Kidney (tissue), 14 donors: ENCODE results near the gene NCOA1. TPM values are rescaled to one million over a fixed set of nuclear protein-coding genes. Genes with fewer than 3 reads are reported as not detected.

ENCODE experiments used
- DNase-seq, 5 donors: peaks; one replicate each; pipeline ENCODE4 v3.0.0-alpha.2; 2013 to 2020
- FAIRE-seq: peaks from 2 replicates; lab custom pipeline; 2012; peaks lifted over from hg19 to GRCh38; lab: Jason Lieb, UNC
- H3K27ac ChIP-seq, 2 donors: one replicate each; pipeline ENCODE4 v1.7.0; 2013; ENCODE audit warnings: low read depth in 2 of 2, low read length in 2 of 2, inconsistent platforms in 1 of 2
- H3K27me3 ChIP-seq: one replicate; pipeline ENCODE4 v1.7.1; 2013; ENCODE audit warnings: low read length, inconsistent platforms; ENCODE audit not compliant: control insufficient read depth, insufficient read depth
- H3K36me3 ChIP-seq, 3 donors: one replicate each; pipeline versions ENCODE4 v1.7.0 to v1.7.1; 2013; ENCODE audit warnings: low read length in 3 of 3, control low read depth in 1 of 3, inconsistent platforms in 1 of 3; ENCODE audit not compliant: insufficient read depth in 3 of 3, control insufficient read depth in 2 of 3
- H3K4me1 ChIP-seq, 3 donors: one replicate each; pipeline versions ENCODE4 v1.7.0 to v1.7.1; 2013; ENCODE audit warnings: low read length in 3 of 3, inconsistent platforms in 1 of 3, low read depth in 1 of 3; ENCODE audit not compliant: control insufficient read depth in 2 of 3, insufficient read depth in 2 of 3
- H3K4me3 ChIP-seq, 3 donors: one replicate each; pipeline versions ENCODE4 v1.7.0 to v1.8.1; 2013; ENCODE audit warnings: low read length in 3 of 3, control low read depth in 1 of 3, inconsistent platforms in 1 of 3
- H3K9ac ChIP-seq, 3 donors: one replicate each; pipeline versions ENCODE4 v1.7.0 to v1.7.1; 2013; ENCODE audit warnings: low read length in 3 of 3, control low read depth in 1 of 3, inconsistent platforms in 1 of 3
- H3K9me3 ChIP-seq, 3 donors: one replicate each; pipeline versions ENCODE4 v1.7.0 to v1.7.1; 2013; ENCODE audit warnings: low read length in 3 of 3, control low read depth in 1 of 3, inconsistent platforms in 1 of 3; ENCODE audit not compliant: control insufficient read depth in 2 of 3, insufficient read depth in 1 of 3
- intact Hi-C: fragments of 100-400 bp; cut with DNase I; formaldehyde crosslinking; loops from one replicate; pipeline ENCODE4 v1.11.1; 2022
- polyA plus RNA-seq: library from polyadenylated mRNA; stranded (reverse); fragments of 350-450 nt; fragmentation: Illumina TruSeq; extraction: RNeasy Lipid Tissue Mini Kit (QIAGEN cat#74804); gene quantifications from one replicate; pipeline ENCODE4 v1.2.3, GENCODE V29; 2014; ENCODE audit warnings: low read depth, low replicate concordance; ENCODE audit not compliant: insufficient read depth
- total RNA-seq: library from RNA; stranded (reverse); fragmentation: NEBNext Ultra II Directional; extraction: Animal tissue kit (Norgen Biotek cat#: 25700); gene quantifications from one replicate; pipeline ENCODE4 v1.2.1, GENCODE V29; 2021
- TF ChIP-seq, protein P1 (sequence below): IDR thresholded peaks from 3 replicates; pipeline ENCODE4 v1.5.1; 2012; ENCODE audit warnings: mild to moderate bottlenecking, moderate library complexity, borderline replicate concordance; ENCODE audit not compliant: insufficient read depth; ENCODE audit errors: extremely low read depth
- donor health status: control.
- donor health status: control.
- donor health status: control.
- donor health status: control.
- donor health status: control.
- donor health status: DM: yes; HTN: yes; CAD: no.
- donor health status: Normal renal cell carcinoma (clear cell type).

Gene NCOA1
- total and polyA plus RNA-seq, 2 donors from 2014 or later, result 11.6 to 41.5 TPM

DNA sequence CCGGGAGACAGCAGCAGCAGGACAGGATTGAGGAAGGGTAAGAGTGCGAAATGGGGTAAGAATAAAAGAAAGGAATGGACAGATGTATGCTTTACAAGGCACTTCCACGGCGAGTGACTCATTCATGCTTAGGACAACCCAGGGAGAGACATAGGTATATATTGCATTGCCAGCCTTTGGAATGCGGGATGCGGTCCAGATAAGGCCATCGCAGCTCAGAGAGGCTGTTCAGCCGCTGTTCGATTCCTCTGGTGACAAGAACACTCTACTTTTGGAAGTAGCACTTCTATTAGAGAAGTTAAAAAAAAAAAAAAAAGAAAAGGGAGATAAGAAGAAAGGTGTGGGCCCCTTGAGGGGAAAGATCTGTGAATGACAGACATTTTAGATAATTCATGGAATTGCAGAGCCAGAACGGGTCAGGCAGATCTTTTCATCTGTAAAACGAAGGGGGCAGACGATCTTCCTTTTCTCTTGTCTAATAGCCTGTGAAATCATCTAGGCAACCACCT, 819 bp upstream of the NCOA1 start:
- intact Hi-C loops, result no loop called here
- H3K4me1 ChIP-seq, result peaks cover 4 to 16% (median 14%) of the 10 kb centered on the region in 3 donors
- DNase-seq, result peak in 4 of 5 donors; percentile 8 to 45 (median 20)

DNA sequence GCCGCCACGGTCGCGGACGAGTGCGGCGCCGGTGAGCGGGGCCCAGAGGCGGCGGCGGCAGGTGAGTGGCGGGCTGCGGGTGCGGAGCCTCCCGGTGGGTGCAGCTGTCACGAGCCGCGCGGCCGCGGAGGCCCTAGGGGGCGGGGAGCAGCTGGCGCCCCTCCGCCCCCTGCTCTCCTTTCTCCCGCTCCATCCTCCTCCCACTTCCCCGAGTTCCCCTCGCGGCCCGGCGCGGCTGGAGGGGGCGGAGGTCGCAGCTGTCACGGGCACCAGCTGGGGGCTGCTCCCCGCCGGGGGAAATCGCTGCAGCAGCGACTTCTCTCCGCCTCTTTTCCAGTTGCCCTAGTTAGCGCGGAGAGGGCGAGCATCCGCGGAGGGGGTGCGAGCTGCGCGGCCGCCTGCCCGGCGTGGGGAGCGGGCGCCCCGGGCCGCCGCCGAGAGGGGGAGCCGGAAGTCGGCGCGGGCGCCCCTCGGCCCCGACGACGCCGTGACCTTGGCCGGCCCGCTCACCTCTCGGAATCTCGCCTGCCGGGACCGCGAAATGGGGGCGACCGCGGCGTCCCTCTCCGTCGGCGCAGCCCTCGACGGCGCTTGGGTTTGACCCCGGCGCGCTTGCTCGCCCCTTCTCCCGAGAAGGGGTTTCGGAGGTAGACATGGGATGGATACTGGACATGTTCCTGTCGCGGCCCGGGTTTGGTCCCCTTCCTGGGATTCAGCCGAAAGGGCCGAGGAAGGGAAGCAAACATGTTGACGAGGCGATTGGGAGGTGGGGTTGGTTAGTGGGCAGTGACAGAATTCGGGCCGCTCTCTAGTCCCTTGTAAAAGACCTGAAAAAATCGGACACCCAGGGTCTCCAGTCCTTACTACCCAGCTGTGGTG, 727 bp downstream of the NCOA1 start:
- peaks cover 4 to 16% (median 14%) of the 10 kb centered on the region in 3 donors for H3K4me1 ChIP-seq

More for the DNA sequence above, 819 bp upstream of the NCOA1 start:
- Histone ChIP-seq H3K9me3 (no peaks in the 10 kb centered on the region), H3K27me3 (no peaks in the 10 kb centered on the region), H3K36me3 (no peaks in the 10 kb centered on the region), H3K27ac (peak overlapping the region; percentile 76 to 81), H3K4me3 (peak overlapping the region; percentile 45 to 65 (median 64)), H3K9ac (peak overlapping the region in 2 of 3 donors; percentile 30 to 70)
- FAIRE-seq, result no peak
- TF ChIP-seq, protein P1, sequence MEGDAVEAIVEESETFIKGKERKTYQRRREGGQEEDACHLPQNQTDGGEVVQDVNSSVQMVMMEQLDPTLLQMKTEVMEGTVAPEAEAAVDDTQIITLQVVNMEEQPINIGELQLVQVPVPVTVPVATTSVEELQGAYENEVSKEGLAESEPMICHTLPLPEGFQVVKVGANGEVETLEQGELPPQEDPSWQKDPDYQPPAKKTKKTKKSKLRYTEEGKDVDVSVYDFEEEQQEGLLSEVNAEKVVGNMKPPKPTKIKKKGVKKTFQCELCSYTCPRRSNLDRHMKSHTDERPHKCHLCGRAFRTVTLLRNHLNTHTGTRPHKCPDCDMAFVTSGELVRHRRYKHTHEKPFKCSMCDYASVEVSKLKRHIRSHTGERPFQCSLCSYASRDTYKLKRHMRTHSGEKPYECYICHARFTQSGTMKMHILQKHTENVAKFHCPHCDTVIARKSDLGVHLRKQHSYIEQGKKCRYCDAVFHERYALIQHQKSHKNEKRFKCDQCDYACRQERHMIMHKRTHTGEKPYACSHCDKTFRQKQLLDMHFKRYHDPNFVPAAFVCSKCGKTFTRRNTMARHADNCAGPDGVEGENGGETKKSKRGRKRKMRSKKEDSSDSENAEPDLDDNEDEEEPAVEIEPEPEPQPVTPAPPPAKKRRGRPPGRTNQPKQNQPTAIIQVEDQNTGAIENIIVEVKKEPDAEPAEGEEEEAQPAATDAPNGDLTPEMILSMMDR, result no peak

DNA sequence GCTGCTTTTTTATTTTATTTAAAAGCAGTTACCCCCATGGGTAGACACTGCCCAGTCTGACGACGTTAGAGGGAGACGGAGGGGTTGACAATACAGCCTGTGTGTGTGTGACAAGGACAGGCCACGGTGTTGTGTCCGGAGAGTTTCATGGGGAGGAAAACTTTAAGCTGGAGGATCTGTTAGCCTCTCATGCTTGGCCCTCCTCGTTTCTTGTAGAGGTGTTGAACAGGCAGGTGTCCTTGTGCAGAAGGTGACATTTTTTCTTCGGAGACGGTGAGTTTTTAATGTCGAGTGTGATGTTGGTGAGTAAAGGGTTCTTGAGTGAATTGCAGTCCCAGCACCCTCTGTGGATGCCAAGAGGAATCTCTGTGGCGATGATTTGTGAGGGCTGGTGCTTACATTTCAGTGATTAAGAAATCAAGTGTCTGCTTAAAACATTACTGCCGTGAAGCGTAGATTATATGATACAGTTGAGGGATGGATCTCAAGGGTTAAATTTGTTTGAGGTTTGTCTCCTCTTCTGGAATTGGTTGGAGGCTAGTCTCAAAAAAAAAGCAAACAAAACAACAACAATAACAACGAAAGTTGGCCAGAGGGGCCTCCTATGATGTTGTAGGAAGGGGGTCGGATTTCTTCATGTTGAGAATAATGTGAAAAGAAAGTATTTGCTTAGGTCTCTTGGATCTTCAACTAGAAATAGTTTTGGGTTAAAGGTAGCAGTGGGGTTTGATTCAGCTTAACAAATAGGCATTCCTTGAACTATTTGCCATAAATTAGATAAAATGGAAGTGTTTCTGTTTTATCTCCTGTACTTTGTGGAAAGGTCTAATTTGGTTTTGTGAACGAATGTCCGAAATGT, 1.6 kb downstream of the NCOA1 start:
- peak overlapping the region; percentile 59 to 78 for H3K27ac ChIP-seq
- intact Hi-C loops, result no loop called here
- no peaks in the 10 kb centered on the region for H3K36me3 ChIP-seq
- TF ChIP-seq, protein P1, result no peak
- H3K9me3 ChIP-seq, result no peaks in the 10 kb centered on the region
- H3K27me3 ChIP-seq, result no peaks in the 10 kb centered on the region
- FAIRE-seq (no peak), DNase-seq (peak in 3 of 5 donors; percentile 18 to 45 (median 31))
- H3K9ac ChIP-seq, result peak overlapping the region; percentile 56 to 74 (median 58)
- peak overlapping the region; percentile 63 to 75 (median 66) for H3K4me3 ChIP-seq
- peaks cover 4 to 16% (median 14%) of the 10 kb centered on the region in 3 donors for H3K4me1 ChIP-seq

More for the DNA sequence above, 727 bp downstream of the NCOA1 start:
- Histone ChIP-seq H3K4me3 (peak overlapping the region; percentile 63 to 75 (median 66)), H3K36me3 (no peaks in the 10 kb centered on the region), H3K9me3 (no peaks in the 10 kb centered on the region), H3K9ac (peak overlapping the region; percentile 56 to 74 (median 58)), H3K27ac (peak overlapping the region; percentile 59 to 78), H3K27me3 (no peaks in the 10 kb centered on the region)
- intact Hi-C loops, result no loop called here
- FAIRE-seq (no peak), DNase-seq (peak; percentile 67 to 89 (median 85))
- TF ChIP-seq, protein P1, result no peak
